HepG2 (cell line): ENCODE results near the gene CAGE1. TPM values are rescaled to one million over a fixed set of nuclear protein-coding genes. Genes with fewer than 3 reads are reported as not detected.
A peak's percentile ranks its signal among the peaks of the same experiment; 100 is the strongest.
"Not testable (repeated sequence)": the region's sequence is repeated elsewhere in the genome, so short reads cannot be mapped to it uniquely, and the experiment has no call there.

ENCODE experiments used
- ATAC-seq: fragments of 200-7000 bp; cut with Tn5 transposase; 3 replicates; pipeline ENCODE4 v1.9.1; 2020; ENCODE audit warnings: mild to moderate bottlenecking, moderate library complexity
- BruUV-seq: library from RNA; stranded (reverse); fragments of 400-500 nt; replicated peaks from 2 replicates; lab custom pipeline; 2021; lab: Mats Ljungman, UMichigan
- CTCF ChIA-PET: fragments of 300-600 bp; formaldehyde crosslinking; extraction: SDS; loops from one replicate; lab custom pipeline; 2021; ENCODE audit warnings: low total read pairs, inconsistent platforms, low intra/inter-chr PET ratio; lab: Yijun Ruan, JAX
- POLR2A ChIA-PET: fragments of 350-600 bp; sonication (Branson Sonifier 250); formaldehyde crosslinking; loops from one replicate; lab custom pipeline; 2020; ENCODE audit warnings: antibody characterized with exemption, inconsistent platforms; lab: Yijun Ruan, JAX
- DNase-seq: peaks from one replicate; pipeline ENCODE4 v3.0.0-alpha.2; 2015; ENCODE audit warnings: low spot score
- FAIRE-seq: peaks from 3 replicates; lab custom pipeline; 2011; peaks lifted over from hg19 to GRCh38; lab: Jason Lieb, UNC
- H2AFZ ChIP-seq: one replicate; pipeline ENCODE4 v1.6.1; 2011; ENCODE audit warnings: low read length, inconsistent platforms
- H3K27ac ChIP-seq: fragments of 300-600 bp; 3 replicates; pipeline ENCODE4 v1.8.0; 2011; ENCODE audit warnings: mixed run types, mild to moderate bottlenecking, mixed read lengths, low read length, inconsistent platforms; ENCODE audit not compliant: insufficient read depth; ENCODE audit errors: extremely low read length
- H3K27me3 ChIP-seq, 2 experiments: fragments of 200-600 bp in 1 of 2; 2 replicates in 1 of 2; 3 replicates in 1 of 2; pipeline versions ENCODE4 v1.6.0 to v1.8.0; 2011; ENCODE audit warnings: low read length in 2 of 2, mild to moderate bottlenecking in 2 of 2, moderate library complexity in 2 of 2, inconsistent platforms in 1 of 2; ENCODE audit not compliant: insufficient read depth in 2 of 2, control insufficient read depth in 1 of 2
- H3K36me3 ChIP-seq, 2 experiments: fragments of 200-600 bp in 1 of 2; replicated peaks in 1 of 2; 2 replicates in 1 of 2; 3 replicates in 1 of 2; pipeline versions ENCODE4 v1.5.1 to v1.8.0; 2011; ENCODE audit warnings: low read length in 2 of 2, inconsistent platforms in 1 of 2; ENCODE audit not compliant: insufficient read depth in 2 of 2, control insufficient read depth in 1 of 2
- H3K4me1 ChIP-seq: 2 replicates; pipeline ENCODE4 v1.5.1; 2012; ENCODE audit warnings: low read length, inconsistent platforms; ENCODE audit not compliant: insufficient read depth
- H3K4me2 ChIP-seq: 2 replicates; pipeline ENCODE4 v1.6.0; 2011; ENCODE audit warnings: low read depth, low read length, inconsistent platforms
- H3K4me3 ChIP-seq, 3 experiments: fragments of 200-600 bp in 1 of 3; sonication (generic), shearing (Covaris generic) in 1 of 3; replicated peaks in 1 of 3; 2 replicates each; pipeline ENCODE4 v1.5.1; 2011 to 2016; ENCODE audit warnings: low read length in 3 of 3, inconsistent platforms in 2 of 3, low read depth in 2 of 3, mild to moderate bottlenecking in 2 of 3, control low read depth in 1 of 3, mixed read lengths in 1 of 3; ENCODE audit not compliant: insufficient read depth in 1 of 3
- H3K79me2 ChIP-seq: one replicate; pipeline ENCODE4 v1.6.1; 2011; ENCODE audit warnings: low read length, inconsistent platforms; ENCODE audit not compliant: insufficient read depth
- H3K9ac ChIP-seq: 2 replicates; pipeline ENCODE4 v1.6.0; 2011; ENCODE audit warnings: mild to moderate bottlenecking, low read depth, low read length, inconsistent platforms; ENCODE audit not compliant: insufficient read depth
- H3K9me3 ChIP-seq: 2 replicates; pipeline ENCODE4 v1.5.1; 2012; ENCODE audit warnings: mild to moderate bottlenecking, low read length
- H4K20me1 ChIP-seq: 2 replicates; pipeline ENCODE4 v1.6.0; 2011; ENCODE audit warnings: inconsistent platforms, mild to moderate bottlenecking, low read length, moderate library complexity; ENCODE audit not compliant: insufficient read depth
- ARID2 ChIP-seq: sonication (generic); formaldehyde crosslinking; IDR thresholded peaks from 2 replicates; pipeline ENCODE4 v1.8.1; 2022; ENCODE audit warnings: mild to moderate bottlenecking, missing genetic modification reagents, borderline replicate concordance
- ARID4A ChIP-seq: sonication (generic); formaldehyde crosslinking; IDR thresholded peaks from 2 replicates; pipeline ENCODE4 v1.5.0; 2020; ENCODE audit warnings: mild to moderate bottlenecking, missing genetic modification reagents, borderline replicate concordance
- ASH2L ChIP-seq: fragments of 300-600, 200-600 bp; sonication (generic); IDR thresholded peaks from 2 replicates; pipeline ENCODE4 v1.7.0; 2017; ENCODE audit warnings: low read depth, mild to moderate bottlenecking, moderate library complexity, mixed read lengths, low read length; ENCODE audit not compliant: insufficient read length
- BRD4 ChIP-seq: sonication (generic); formaldehyde crosslinking; IDR thresholded peaks from 2 replicates; pipeline ENCODE4 v1.4.0; 2020; ENCODE audit warnings: missing genetic modification reagents
- EHMT2 ChIP-seq: fragments of 200-600 bp; sonication (generic); IDR thresholded peaks from 2 replicates; pipeline ENCODE4 v1.7.0; 2017; ENCODE audit warnings: antibody characterized with exemption, low read depth, low read length, borderline replicate concordance
- ELF3 ChIP-seq: IDR thresholded peaks from 2 replicates; pipeline ENCODE4 v1.6.1; 2016; ENCODE audit warnings: missing genetic modification reagents, missing compliant biosample characterization
- FOXA1 ChIP-seq, 2 experiments: fragments of 450-650 bp in 1 of 2; sonication (generic) in 1 of 2; formaldehyde crosslinking in 1 of 2; IDR thresholded peaks; 2 replicates each; pipeline versions ENCODE4 v1.4.0 to v1.6.1; 2016 to 2020; ENCODE audit warnings: missing genetic modification reagents in 1 of 2
- KMT2A ChIP-seq: sonication (generic); formaldehyde crosslinking; IDR thresholded peaks from 2 replicates; pipeline ENCODE4 v1.4.0; 2020; ENCODE audit warnings: missing genetic modification reagents
- MAFG ChIP-seq: sonication (generic); formaldehyde crosslinking; IDR thresholded peaks from 2 replicates; pipeline ENCODE4 v1.5.1; 2020; ENCODE audit warnings: mild to moderate bottlenecking, missing genetic modification reagents
- MAFK ChIP-seq, 2 experiments: IDR thresholded peaks in 1 of 2; conservative IDR thresholded peaks in 1 of 2; 2 replicates each; pipeline ENCODE4 v1.6.1; 2011; ENCODE audit warnings: improper control_type of control experiment in 2 of 2, low read length in 2 of 2
- TARDBP ChIP-seq: sonication (generic); formaldehyde crosslinking; IDR thresholded peaks from 2 replicates; pipeline ENCODE4 v1.8.0; 2022; ENCODE audit warnings: mild to moderate bottlenecking, missing genetic modification reagents
- YY1 ChIP-seq: IDR thresholded peaks from 2 replicates; pipeline ENCODE4 v1.6.1; 2011; ENCODE audit warnings: low read length, low read depth, moderate library complexity, mild to moderate bottlenecking; ENCODE audit not compliant: insufficient read depth, insufficient replicate concordance
- ZNF274 ChIP-seq: sonication (generic); formaldehyde crosslinking; IDR thresholded peaks from 2 replicates; pipeline ENCODE4 v1.5.1; 2020; ENCODE audit warnings: mild to moderate bottlenecking, missing genetic modification reagents
- ZNF615 ChIP-seq: sonication (generic); formaldehyde crosslinking; IDR thresholded peaks from 2 replicates; pipeline ENCODE4 v1.5.0; 2020; ENCODE audit warnings: mild to moderate bottlenecking, missing genetic modification reagents, borderline replicate concordance
- WGBS: methylation state at CpG from one replicate; pipeline ENCODE4 v1.1.6; 2017; ENCODE audit warnings: low lambda C conversion rate; 5-methylcytosine and 5-hydroxymethylcytosine counted together
- in situ Hi-C: cut with HindIII; loops from 2 replicates; pipeline ENCODE4 v1.10.0; 2017; ENCODE audit warnings: low pct_unique_long_range_greater_than_20kb; ENCODE audit not compliant: extremely low pct_ligation_motif_present
- intact Hi-C: fragments of 100-400 bp; cut with micrococcal nuclease; formaldehyde crosslinking; loops from one replicate; pipeline ENCODE4 v1.10.0; 2022; ENCODE audit not compliant: unreplicated experiment
- polyA plus RNA-seq, 8 experiments: library from polyadenylated mRNA; depleted of rRNA in 3 of 8; stranded (reverse) in 7 of 8; unstranded in 1 of 8; fragments of >200 nt; fragmentation: Illumina TruSeq in 4 of 8; extraction: Trizol in 4 of 8; gene quantifications; 2 replicates each; pipeline versions ENCODE4 v1.2.1 to v1.2.3, GENCODE V29; 2011 to 2016; ENCODE audit warnings: low read depth in 4 of 8, missing spikeins in 1 of 8, mixed read lengths in 1 of 8; ENCODE audit not compliant: insufficient read depth in 1 of 8
- total RNA-seq, 5 experiments: library from RNA; depleted of rRNA; stranded (reverse); fragments of >200 nt; fragmentation: Illumina TruSeq; extraction: Trizol; gene quantifications; 2 replicates each; pipeline ENCODE4 v1.2.3, GENCODE V29; 2016; ENCODE audit warnings: low read depth in 1 of 5
- TF ChIP-seq, protein P1 (sequence below): IDR thresholded peaks from 2 replicates; pipeline ENCODE4 v1.4.0; 2020; ENCODE audit warnings: mild to moderate bottlenecking, missing genetic modification reagents

The CAGE1 gene
- total and polyA plus RNA-seq, 2 of the 13 experiments (the other 11 are each of a cell fraction or from before 2014, with no cell fraction given): 0.03 to 0.15 TPM

DNA sequence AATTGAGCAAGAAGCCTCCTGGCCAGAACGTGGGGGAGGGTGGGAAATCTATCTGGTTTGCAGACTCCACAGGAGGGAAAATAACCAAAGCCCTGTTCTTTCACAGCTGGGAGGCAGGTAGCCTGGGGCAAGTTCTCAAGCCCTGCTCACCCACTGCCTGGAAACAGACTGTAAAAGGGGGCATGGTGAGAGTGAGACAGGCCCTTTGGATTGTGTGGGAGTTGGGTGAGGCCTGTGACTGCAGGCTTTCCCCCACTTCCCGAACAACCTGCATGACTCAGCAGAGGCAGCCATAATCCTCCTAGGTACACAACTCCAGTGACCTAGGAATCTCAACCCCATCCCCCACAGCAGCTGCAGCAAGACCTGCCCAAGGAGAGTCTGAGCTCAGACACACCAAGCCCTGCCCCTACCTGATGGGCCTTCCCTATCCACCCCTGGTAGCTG is 42.0 kb downstream of the CAGE1 start:
- FAIRE-seq; intact Hi-C loops; H3K27me3 ChIP-seq; H3K9me3 ChIP-seq; H3K36me3 ChIP-seq; H4K20me1 ChIP-seq; BruUV-seq; in situ Hi-C loops; H3K79me2 ChIP-seq; CTCF ChIA-PET; TF ChIP-seq FOXA1 (IDR thresholded peaks at IDR 0.05): not testable (repeated sequence)
- DNase-seq: peak; percentile 51
- peaks cover 26% of the 10 kb centered on the region for H3K4me1 ChIP-seq
- WGBS: 7% methylated on average over 2 of the region's 2 CpGs
- H3K4me3 ChIP-seq: 0 out of 6 replicates have a peak overlapping the region, but pooled peaks of 1 of the 3 experiments have one; percentile 25
- peak overlapping the region; percentile 81 for H2AFZ ChIP-seq
- H3K9ac ChIP-seq: peak overlapping the region; percentile 40; the same call in 1 of the 2 replicates
- POLR2A ChIA-PET: interaction anchor here (0.6 to 1.9 kb wide), 4 partner anchors 22 to 194 kb away, joined by 3 to 11 read pairs (median 4); partner anchors contain the start of genes CAGE1, DSP and RIOK1
- H3K4me2 ChIP-seq: peak overlapping the region; percentile 56
- ATAC-seq: peak; percentile 62
- peak overlapping the region; percentile 53 for H3K27ac ChIP-seq
- TF ChIP-seq EHMT2 (0 out of 2 replicates have a peak, but pooled peaks have one; percentile 49), BRD4 (0 out of 2 replicates have a peak, but pooled peaks have one; percentile 39), ZNF615 (0 out of 2 replicates have a peak, but pooled peaks have one; percentile 34), ASH2L (peak; percentile 17), KMT2A (0 out of 2 replicates have a peak, but pooled peaks have one; percentile 9), ZNF274 (CRISPR knock-in tag) (0 out of 2 replicates have a peak, but pooled peaks have one; percentile 51), MAFG (CRISPR knock-in tag) (peak; percentile 61; the same call in 1 of the 2 replicates), ELF3 (CRISPR knock-in tag) (0 out of 2 replicates have a peak, but pooled peaks have one; percentile 25), ARID2 (CRISPR knock-in tag) (0 out of 2 replicates have a peak, but pooled peaks have one; percentile 30), FOXA1 (CRISPR knock-in tag; IDR thresholded peaks at IDR 0.05) (peak; percentile 71), ARID4A (CRISPR knock-in tag) (peak; percentile 16; the same call in 1 of the 2 replicates), TARDBP (0 out of 2 replicates have a peak, but pooled peaks have one; percentile 15), MAFK (conservative IDR thresholded peaks at IDR 0.05 in 1 of 2, IDR thresholded peaks at IDR 0.05 in 1 of 2; ENCODE audit: low read length in 2 of 2) (peak in 1 of 2 experiments; percentile 27; a peak in 2 of 4 replicates), YY1 (peak; percentile 61)
- TF ChIP-seq, protein P1, sequence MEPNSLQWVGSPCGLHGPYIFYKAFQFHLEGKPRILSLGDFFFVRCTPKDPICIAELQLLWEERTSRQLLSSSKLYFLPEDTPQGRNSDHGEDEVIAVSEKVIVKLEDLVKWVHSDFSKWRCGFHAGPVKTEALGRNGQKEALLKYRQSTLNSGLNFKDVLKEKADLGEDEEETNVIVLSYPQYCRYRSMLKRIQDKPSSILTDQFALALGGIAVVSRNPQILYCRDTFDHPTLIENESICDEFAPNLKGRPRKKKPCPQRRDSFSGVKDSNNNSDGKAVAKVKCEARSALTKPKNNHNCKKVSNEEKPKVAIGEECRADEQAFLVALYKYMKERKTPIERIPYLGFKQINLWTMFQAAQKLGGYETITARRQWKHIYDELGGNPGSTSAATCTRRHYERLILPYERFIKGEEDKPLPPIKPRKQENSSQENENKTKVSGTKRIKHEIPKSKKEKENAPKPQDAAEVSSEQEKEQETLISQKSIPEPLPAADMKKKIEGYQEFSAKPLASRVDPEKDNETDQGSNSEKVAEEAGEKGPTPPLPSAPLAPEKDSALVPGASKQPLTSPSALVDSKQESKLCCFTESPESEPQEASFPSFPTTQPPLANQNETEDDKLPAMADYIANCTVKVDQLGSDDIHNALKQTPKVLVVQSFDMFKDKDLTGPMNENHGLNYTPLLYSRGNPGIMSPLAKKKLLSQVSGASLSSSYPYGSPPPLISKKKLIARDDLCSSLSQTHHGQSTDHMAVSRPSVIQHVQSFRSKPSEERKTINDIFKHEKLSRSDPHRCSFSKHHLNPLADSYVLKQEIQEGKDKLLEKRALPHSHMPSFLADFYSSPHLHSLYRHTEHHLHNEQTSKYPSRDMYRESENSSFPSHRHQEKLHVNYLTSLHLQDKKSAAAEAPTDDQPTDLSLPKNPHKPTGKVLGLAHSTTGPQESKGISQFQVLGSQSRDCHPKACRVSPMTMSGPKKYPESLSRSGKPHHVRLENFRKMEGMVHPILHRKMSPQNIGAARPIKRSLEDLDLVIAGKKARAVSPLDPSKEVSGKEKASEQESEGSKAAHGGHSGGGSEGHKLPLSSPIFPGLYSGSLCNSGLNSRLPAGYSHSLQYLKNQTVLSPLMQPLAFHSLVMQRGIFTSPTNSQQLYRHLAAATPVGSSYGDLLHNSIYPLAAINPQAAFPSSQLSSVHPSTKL (CRISPR knock-in tag): peak; percentile 37
